Spleen (tissue), 7 donors: ENCODE measurements around the gene GRM1.

Experiments
- POLR2A ChIP-seq, 3 donors: fragments of 450-650 bp; IDR thresholded peaks; one replicate each; pipeline ENCODE4 v1.5.1; 2017; ENCODE audit warnings: antibody characterized with exemption in 3 of 3, mild to moderate bottlenecking in 1 of 3
- POLR2AphosphoS5 ChIP-seq, 3 donors: sonication (generic); formaldehyde crosslinking; IDR thresholded peaks; one replicate each; pipeline ENCODE4 v1.5.1; 2017; ENCODE audit warnings: antibody characterized with exemption in 3 of 3
- TF ChIP-seq, protein P1 (sequence below), 11 experiments: fragments of 200-600 bp in 7 of 11; fragments of 450-650 bp in 4 of 11; sonication (generic) in 4 of 11; IDR thresholded peaks in 8 of 11; conservative IDR thresholded peaks in 3 of 11; 1 replicate in 7 of 11; 2 replicates in 4 of 11; pipeline versions ENCODE4 v1.4.0 to v1.8.0; 2016 to 2021; ENCODE audit warnings: antibody characterized with exemption in 11 of 11, inconsistent platforms in 4 of 11, mild to moderate bottlenecking in 1 of 11
- donor health status: DM: no; HTN: no; CAD: no; lungs with moderate emphysema.
- donor health status: DM: no; HTN: no; CAD: no.
- donor health status: DM: no; HTN: no; CAD: no.

GRCh38 chr6:146290589-146290901, 261.7 kb downstream of the GRM1 start:
- TF ChIP-seq, protein P1, sequence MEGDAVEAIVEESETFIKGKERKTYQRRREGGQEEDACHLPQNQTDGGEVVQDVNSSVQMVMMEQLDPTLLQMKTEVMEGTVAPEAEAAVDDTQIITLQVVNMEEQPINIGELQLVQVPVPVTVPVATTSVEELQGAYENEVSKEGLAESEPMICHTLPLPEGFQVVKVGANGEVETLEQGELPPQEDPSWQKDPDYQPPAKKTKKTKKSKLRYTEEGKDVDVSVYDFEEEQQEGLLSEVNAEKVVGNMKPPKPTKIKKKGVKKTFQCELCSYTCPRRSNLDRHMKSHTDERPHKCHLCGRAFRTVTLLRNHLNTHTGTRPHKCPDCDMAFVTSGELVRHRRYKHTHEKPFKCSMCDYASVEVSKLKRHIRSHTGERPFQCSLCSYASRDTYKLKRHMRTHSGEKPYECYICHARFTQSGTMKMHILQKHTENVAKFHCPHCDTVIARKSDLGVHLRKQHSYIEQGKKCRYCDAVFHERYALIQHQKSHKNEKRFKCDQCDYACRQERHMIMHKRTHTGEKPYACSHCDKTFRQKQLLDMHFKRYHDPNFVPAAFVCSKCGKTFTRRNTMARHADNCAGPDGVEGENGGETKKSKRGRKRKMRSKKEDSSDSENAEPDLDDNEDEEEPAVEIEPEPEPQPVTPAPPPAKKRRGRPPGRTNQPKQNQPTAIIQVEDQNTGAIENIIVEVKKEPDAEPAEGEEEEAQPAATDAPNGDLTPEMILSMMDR (IDR thresholded peaks at IDR 0.05 in 8 of 11, conservative IDR thresholded peaks at IDR 0.05 in 3 of 11) = no peak
- TF ChIP-seq POLR2A (IDR thresholded peaks at IDR 0.05) (no peak), POLR2AphosphoS5 (IDR thresholded peaks at IDR 0.05) (no peak)
